DOHH2 (cell line): Measurements from ENCODE around the gene RASSF7.

Source experiments
- H3F3A ChIP-seq: fragments of 200-600 bp; sonication (generic), shearing (Covaris generic); 2 replicates; pipeline ENCODE4 v1.6.0; 2016; ENCODE audit warnings: antibody characterized with exemption, mild to moderate bottlenecking; ENCODE audit not compliant: control insufficient read depth, insufficient read depth
- H3K27ac ChIP-seq: fragments of 200-600 bp; sonication (generic); 2 replicates; pipeline ENCODE4 v1.5.1; 2014; ENCODE audit warnings: low read depth, mild to moderate bottlenecking, low read length, moderate library complexity
- H3K27me3 ChIP-seq: fragments of 200-600 bp; sonication (generic); 2 replicates; pipeline ENCODE4 v1.6.1; 2014; ENCODE audit warnings: mild to moderate bottlenecking, low read length, mixed read lengths; ENCODE audit not compliant: control insufficient read depth
- H3K36me3 ChIP-seq: fragments of 200-600 bp; sonication (generic); 2 replicates; pipeline ENCODE4 v1.6.1; 2014; ENCODE audit warnings: mild to moderate bottlenecking, low read length, moderate library complexity, mixed read lengths; ENCODE audit not compliant: control insufficient read depth
- H3K4me1 ChIP-seq: fragments of 200-600 bp; sonication (generic); 2 replicates; pipeline ENCODE4 v1.6.1; 2014; ENCODE audit warnings: mild to moderate bottlenecking, low read length, mixed read lengths; ENCODE audit not compliant: control insufficient read depth
- H3K4me2 ChIP-seq: fragments of 200-600 bp; sonication (generic); 2 replicates; pipeline ENCODE4 v1.6.0; 2014; ENCODE audit warnings: mild to moderate bottlenecking, low read length, moderate library complexity
- H3K4me3 ChIP-seq: fragments of 200-600 bp; sonication (generic); 2 replicates; pipeline ENCODE4 v1.5.1; 2014; ENCODE audit warnings: mild to moderate bottlenecking, low read length, mixed read lengths
- H3K79me2 ChIP-seq: fragments of 200-600 bp; sonication (generic); 2 replicates; pipeline ENCODE4 v1.6.1; 2014; ENCODE audit warnings: mild to moderate bottlenecking, low read length, mixed read lengths; ENCODE audit not compliant: control insufficient read depth
- H3K9me2 ChIP-seq: fragments of 200-600 bp; sonication (generic); replicated peaks from 2 replicates; pipeline ENCODE4 v1.6.1; 2014; ENCODE audit warnings: mild to moderate bottlenecking, low read length, mixed read lengths; ENCODE audit not compliant: control insufficient read depth
- H3K9me3 ChIP-seq: fragments of 200-600 bp; sonication (generic); 2 replicates; pipeline ENCODE4 v1.6.1; 2014; ENCODE audit warnings: antibody characterized with exemption, low read length, mixed read lengths; ENCODE audit not compliant: control insufficient read depth, insufficient read depth
- H4K20me1 ChIP-seq: fragments of 200-600 bp; sonication (generic); 2 replicates; pipeline ENCODE4 v1.6.0; 2014; ENCODE audit warnings: low read depth, mild to moderate bottlenecking, antibody characterized with exemption, low read length, moderate library complexity; ENCODE audit not compliant: control insufficient read depth, insufficient read depth
- EZH2phosphoT487 ChIP-seq: fragments of 200-600 bp; sonication (generic); IDR thresholded peaks from 2 replicates; pipeline ENCODE4 v1.6.1; 2017; ENCODE audit warnings: borderline replicate concordance, mild to moderate bottlenecking, antibody characterized with exemption, low read length, moderate library complexity, mixed read lengths
- TF ChIP-seq, protein P1 (sequence below): fragments of 200-600 bp; sonication (generic); IDR thresholded peaks from one replicate; pipeline ENCODE4 v1.5.1; 2014; ENCODE audit warnings: antibody characterized with exemption, mild to moderate bottlenecking, low read depth, low read length; ENCODE audit not compliant: poor library complexity, severe bottlenecking

The RASSF7 gene

GRCh38 chr11:612201-612960 is 51.6 kb downstream of the RASSF7 start:
- no peaks in the 10 kb centered on the region for H3K9me2 ChIP-seq
- H3K27me3 ChIP-seq: no peaks in the 10 kb centered on the region
- peaks cover 31% of the 10 kb centered on the region for H3K4me1 ChIP-seq
- H4K20me1 ChIP-seq: peaks cover 8% of the 10 kb centered on the region
- TF ChIP-seq, protein P1, sequence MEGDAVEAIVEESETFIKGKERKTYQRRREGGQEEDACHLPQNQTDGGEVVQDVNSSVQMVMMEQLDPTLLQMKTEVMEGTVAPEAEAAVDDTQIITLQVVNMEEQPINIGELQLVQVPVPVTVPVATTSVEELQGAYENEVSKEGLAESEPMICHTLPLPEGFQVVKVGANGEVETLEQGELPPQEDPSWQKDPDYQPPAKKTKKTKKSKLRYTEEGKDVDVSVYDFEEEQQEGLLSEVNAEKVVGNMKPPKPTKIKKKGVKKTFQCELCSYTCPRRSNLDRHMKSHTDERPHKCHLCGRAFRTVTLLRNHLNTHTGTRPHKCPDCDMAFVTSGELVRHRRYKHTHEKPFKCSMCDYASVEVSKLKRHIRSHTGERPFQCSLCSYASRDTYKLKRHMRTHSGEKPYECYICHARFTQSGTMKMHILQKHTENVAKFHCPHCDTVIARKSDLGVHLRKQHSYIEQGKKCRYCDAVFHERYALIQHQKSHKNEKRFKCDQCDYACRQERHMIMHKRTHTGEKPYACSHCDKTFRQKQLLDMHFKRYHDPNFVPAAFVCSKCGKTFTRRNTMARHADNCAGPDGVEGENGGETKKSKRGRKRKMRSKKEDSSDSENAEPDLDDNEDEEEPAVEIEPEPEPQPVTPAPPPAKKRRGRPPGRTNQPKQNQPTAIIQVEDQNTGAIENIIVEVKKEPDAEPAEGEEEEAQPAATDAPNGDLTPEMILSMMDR: no peak
- TF ChIP-seq EZH2phosphoT487: no peak
- H3K27ac ChIP-seq: no peak overlapping the region
- H3F3A ChIP-seq: peaks cover 10% of the 10 kb centered on the region; the same call in 1 of the 2 replicates
- peaks cover 60% of the 10 kb centered on the region for H3K36me3 ChIP-seq
- H3K79me2 ChIP-seq: peaks cover 6% of the 10 kb centered on the region
- H3K4me3 ChIP-seq: no peak overlapping the region
- H3K4me2 ChIP-seq: no peak overlapping the region
- no peaks in the 10 kb centered on the region for H3K9me3 ChIP-seq

DNA sequence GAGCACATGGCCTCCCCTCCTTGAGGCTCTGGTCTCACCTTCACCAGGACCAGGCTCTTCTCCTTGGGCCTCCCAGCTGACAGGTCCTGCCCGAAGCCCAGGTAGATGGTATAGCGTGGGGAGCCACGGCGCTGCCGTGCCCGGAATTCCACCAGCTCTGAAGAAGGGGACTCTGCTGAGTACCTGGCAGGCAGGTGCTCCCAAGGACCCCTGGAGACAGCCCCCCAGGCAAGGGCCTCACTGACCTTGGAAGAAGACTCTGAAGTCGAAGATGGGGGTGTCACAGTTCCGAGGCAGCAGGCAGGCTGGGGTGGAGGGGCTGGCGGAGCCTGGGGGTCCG is 52.2 kb downstream of the RASSF7 start:
- H3K4me2 ChIP-seq: no peak overlapping the region
- peaks cover 31% of the 10 kb centered on the region for H3K4me1 ChIP-seq
- TF ChIP-seq, protein P1: no peak
- no peak for TF ChIP-seq EZH2phosphoT487
- H4K20me1 ChIP-seq: peaks cover 8% of the 10 kb centered on the region
- H3K9me3 ChIP-seq: no peaks in the 10 kb centered on the region
- H3K36me3 ChIP-seq: peaks cover 55% of the 10 kb centered on the region
- H3K79me2 ChIP-seq: peaks cover 6% of the 10 kb centered on the region
- H3K27ac ChIP-seq: no peak overlapping the region
- H3K27me3 ChIP-seq: no peaks in the 10 kb centered on the region
- no peaks in the 10 kb centered on the region for H3K9me2 ChIP-seq
- peaks cover 10% of the 10 kb centered on the region; the same call in 1 of the 2 replicates for H3F3A ChIP-seq
- no peak overlapping the region for H3K4me3 ChIP-seq

GRCh38 chr11:613369-613968 is 52.7 kb downstream of the RASSF7 start:
- Histone ChIP-seq H3K4me1 (peaks cover 31% of the 10 kb centered on the region), H3K27me3 (no peaks in the 10 kb centered on the region), H3K4me2 (no peak overlapping the region), H3K79me2 (peaks cover 6% of the 10 kb centered on the region), H3K27ac (no peak overlapping the region), H4K20me1 (peaks cover 8% of the 10 kb centered on the region), H3K9me2 (no peaks in the 10 kb centered on the region), H3K36me3 (peaks cover 54% of the 10 kb centered on the region), H3K9me3 (no peaks in the 10 kb centered on the region), H3F3A (peaks cover 10% of the 10 kb centered on the region; the same call in 1 of the 2 replicates), H3K4me3 (no peak overlapping the region)
- TF ChIP-seq EZH2phosphoT487: no peak
- TF ChIP-seq, protein P1: no peak
